Erythroblast (primary cell): ENCODE results near the gene CNTFR.

Experiments used
- DNase-seq, 2 experiments: peaks; one replicate each; lab custom pipeline; 2025; lab: John Stamatoyannopoulos, UW
- GATA1 ChIP-seq: IDR thresholded peaks from 2 replicates; pipeline ENCODE4 v1.6.1; 2011; ENCODE audit warnings: low read depth, mild to moderate bottlenecking, control low read depth, low read length, moderate library complexity
- POLR2A ChIP-seq: IDR thresholded peaks from 2 replicates; pipeline ENCODE4 v1.6.1; 2011; ENCODE audit warnings: mild to moderate bottlenecking, low read length

CNTFR gene

GRCh38 chr9:34555500-34555899 is 34.0 kb downstream of the CNTFR start:
- DNase-seq, result no peak
- TF ChIP-seq POLR2A, result no peak
- no peak for TF ChIP-seq GATA1

- DNase-seq, result no peak
Measured at GRCh38 chr9:34555002-34555348, 34.5 kb downstream of the CNTFR start.

GRCh38 chr9:34554211-34555001 is 35.1 kb downstream of the CNTFR start:
- DNase-seq, result no peak
- TF ChIP-seq GATA1 (no peak), POLR2A (no peak)

More at GRCh38 chr9:34555002-34555348, 34.5 kb downstream of the CNTFR start:
- TF ChIP-seq GATA1 (no peak), POLR2A (no peak)

- no peak for TF ChIP-seq POLR2A
- TF ChIP-seq GATA1, result no peak
Measured at GRCh38 chr9:34553511-34554021, 36.0 kb downstream of the CNTFR start.

GRCh38 chr9:34552986-34553385 is 36.5 kb downstream of the CNTFR start:
- DNase-seq, result no peak
- TF ChIP-seq GATA1, result no peak
- no peak for TF ChIP-seq POLR2A

More at GRCh38 chr9:34553511-34554021, 36.0 kb downstream of the CNTFR start:
- no peak for DNase-seq

GRCh38 chr9:34552606-34552981 is 36.9 kb downstream of the CNTFR start:
- no peak for DNase-seq
- TF ChIP-seq GATA1, result no peak
- no peak for TF ChIP-seq POLR2A

GRCh38 chr9:34551751-34552605 is 37.5 kb downstream of the CNTFR start:
- DNase-seq, result no peak
- TF ChIP-seq POLR2A, result no peak
- no peak for TF ChIP-seq GATA1

- DNase-seq, result no peak
Measured at GRCh38 chr9:34550681-34551270, 38.7 kb downstream of the CNTFR start.

GRCh38 chr9:34550016-34550680 is 39.4 kb downstream of the CNTFR start:
- DNase-seq, result no peak
- TF ChIP-seq POLR2A, result no peak
- TF ChIP-seq GATA1, result no peak

More at GRCh38 chr9:34550681-34551270, 38.7 kb downstream of the CNTFR start:
- TF ChIP-seq GATA1, result no peak
- TF ChIP-seq POLR2A, result no peak

- TF ChIP-seq POLR2A, result no peak
- TF ChIP-seq GATA1, result no peak
- DNase-seq, result no peak
Measured at GRCh38 chr9:34549407-34549732, 40.2 kb downstream of the CNTFR start.

- TF ChIP-seq GATA1 (no peak), POLR2A (no peak)
- DNase-seq, result peak; percentile 26 to 48
Measured at GRCh38 chr9:34547960-34548611, 41.4 kb downstream of the CNTFR start.
